ENCODE measurements around the gene CES2.

CES2 gene

DNA sequence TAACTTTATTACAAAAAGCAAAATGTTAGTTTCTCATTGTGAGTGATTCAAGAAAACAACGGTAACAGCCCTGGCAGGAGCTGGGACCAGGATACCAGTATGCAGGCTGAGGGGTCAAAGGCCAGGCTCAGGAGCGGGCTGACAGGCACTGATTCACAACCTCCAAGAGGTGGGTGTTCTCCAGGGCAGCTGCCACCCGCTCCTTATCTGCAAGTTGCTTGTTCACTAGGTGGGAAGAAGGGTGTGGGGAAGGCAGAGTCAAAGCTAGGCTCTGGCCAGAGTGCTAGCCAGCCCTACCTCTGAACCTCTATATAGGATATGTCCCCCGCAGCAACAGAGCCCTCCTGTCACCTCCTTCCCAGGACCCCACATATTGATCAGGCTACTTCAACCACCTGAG, 3.2 kb upstream of the CES2 start (continued):
- TF ChIP-seq, protein P1, sequence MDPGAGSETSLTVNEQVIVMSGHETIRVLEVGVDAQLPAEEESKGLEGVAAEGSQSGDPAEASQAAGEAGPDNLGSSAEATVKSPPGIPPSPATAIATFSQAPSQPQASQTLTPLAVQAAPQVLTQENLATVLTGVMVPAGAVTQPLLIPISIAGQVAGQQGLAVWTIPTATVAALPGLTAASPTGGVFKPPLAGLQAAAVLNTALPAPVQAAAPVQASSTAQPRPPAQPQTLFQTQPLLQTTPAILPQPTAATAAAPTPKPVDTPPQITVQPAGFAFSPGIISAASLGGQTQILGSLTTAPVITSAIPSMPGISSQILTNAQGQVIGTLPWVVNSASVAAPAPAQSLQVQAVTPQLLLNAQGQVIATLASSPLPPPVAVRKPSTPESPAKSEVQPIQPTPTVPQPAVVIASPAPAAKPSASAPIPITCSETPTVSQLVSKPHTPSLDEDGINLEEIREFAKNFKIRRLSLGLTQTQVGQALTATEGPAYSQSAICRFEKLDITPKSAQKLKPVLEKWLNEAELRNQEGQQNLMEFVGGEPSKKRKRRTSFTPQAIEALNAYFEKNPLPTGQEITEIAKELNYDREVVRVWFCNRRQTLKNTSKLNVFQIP (CRISPR knock-in tag; IDR thresholded peaks at IDR 0.05; ENCODE audit: borderline replicate concordance, low read depth), result no peak

DNA sequence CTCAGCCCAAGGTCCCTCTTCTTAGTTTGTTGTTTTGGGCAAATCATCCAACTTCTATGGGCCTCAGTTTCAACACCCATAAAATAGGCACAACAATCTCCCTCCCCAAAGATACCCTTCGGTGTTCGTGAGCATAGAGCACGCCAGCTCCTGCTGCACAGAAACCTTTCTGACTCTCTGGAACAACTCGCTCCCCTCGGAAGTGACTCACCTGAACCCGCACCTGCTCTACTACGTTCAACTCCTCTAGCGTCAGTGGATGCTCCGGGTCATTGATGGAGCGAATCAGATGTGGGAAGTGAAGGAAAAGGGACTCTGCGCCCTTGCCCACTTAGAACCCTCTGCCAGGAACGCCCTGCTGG, 1.6 kb upstream of the CES2 start:
- ATAC-seq, result no peak
- TF ChIP-seq, protein P2, sequence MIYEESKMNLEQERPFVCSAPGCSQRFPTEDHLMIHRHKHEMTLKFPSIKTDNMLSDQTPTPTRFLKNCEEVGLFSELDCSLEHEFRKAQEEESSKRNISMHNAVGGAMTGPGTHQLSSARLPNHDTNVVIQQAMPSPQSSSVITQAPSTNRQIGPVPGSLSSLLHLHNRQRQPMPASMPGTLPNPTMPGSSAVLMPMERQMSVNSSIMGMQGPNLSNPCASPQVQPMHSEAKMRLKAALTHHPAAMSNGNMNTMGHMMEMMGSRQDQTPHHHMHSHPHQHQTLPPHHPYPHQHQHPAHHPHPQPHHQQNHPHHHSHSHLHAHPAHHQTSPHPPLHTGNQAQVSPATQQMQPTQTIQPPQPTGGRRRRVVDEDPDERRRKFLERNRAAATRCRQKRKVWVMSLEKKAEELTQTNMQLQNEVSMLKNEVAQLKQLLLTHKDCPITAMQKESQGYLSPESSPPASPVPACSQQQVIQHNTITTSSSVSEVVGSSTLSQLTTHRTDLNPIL (CRISPR knock-in tag; IDR thresholded peaks at IDR 0.05; ENCODE audit: low read depth), result peak; percentile 41; the same call in 1 of the 2 replicates
- TF ChIP-seq PPARA (CRISPR knock-in tag; IDR thresholded peaks at IDR 0.05; ENCODE audit: borderline replicate concordance), result no peak

DNA sequence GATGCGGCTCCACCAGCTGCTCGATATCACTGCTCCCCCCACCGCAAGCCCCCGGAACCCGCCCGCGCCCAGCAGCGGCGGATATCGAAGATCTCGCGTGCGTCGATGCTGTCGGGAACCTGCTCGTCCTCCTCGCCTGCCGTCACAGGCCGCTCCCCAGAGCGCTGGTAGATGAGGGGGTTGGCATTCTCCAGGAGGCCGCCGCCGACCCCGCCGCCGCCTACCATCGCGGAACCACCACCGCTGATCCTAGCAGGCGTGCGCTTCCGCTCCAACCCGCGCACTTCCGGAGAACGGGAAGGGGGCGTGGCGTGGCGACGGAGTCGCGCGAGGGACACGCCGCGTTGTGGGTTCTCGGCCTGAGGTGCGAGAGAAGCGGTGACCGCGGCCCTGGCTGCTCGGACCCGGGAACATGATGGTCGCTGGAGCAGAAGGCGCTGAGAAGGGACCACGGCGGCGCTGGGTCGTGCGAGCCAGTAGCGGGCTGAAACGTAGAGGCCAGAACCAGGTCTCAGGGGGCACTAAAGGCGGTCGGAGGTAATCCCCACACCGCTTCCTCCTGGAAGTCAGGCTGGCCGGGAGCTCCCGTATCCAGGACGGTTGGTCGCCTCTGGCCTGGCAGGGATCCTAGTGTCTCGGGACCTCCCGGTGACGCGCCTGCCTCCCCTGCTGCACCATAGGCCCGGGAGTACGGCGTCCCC, 1.0 kb upstream of the CES2 start, which contains the start of gene CIAO2B:
CIAO2B (minus strand) TSS at position 265 of the 701 bp plus-strand sequence; CDS start at position 227, 38 bp downstream.
- no peak for TF ChIP-seq ZNF8 (CRISPR knock-in tag; IDR thresholded peaks at IDR 0.05)
- 0 out of 2 replicates have a peak, but pooled peaks have one; percentile 33 for TF ChIP-seq ESRRG (CRISPR knock-in tag; IDR thresholded peaks at IDR 0.05)
- no peak for TF ChIP-seq TOX (CRISPR knock-in tag; IDR thresholded peaks at IDR 0.05; ENCODE audit: borderline replicate concordance)
- peak; percentile 87 for ATAC-seq

DNA sequence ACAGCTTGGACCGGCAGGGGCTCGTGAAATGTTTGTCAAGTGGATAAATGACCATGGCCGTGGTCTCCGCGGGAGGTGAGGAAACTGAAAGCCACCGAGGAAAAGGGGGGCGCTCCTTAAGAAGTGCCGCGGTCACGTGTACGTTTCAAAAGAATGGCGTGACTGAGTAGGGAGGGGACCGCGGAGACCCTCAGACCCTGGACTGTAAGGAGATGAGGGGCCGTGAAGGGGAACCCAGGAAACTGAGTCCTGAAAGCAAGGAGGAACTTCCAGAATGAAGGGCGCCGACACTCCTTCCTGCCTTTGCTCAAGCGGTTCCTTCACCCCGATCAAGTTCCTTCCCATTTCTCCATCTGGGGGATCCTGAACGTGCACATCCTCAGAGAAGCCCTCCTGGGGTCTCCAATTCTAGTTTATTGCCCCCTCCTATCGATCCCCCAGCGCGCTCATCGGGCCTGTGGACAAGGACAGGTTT, 440 bp upstream of the CES2 start:
- ATAC-seq, result peak; percentile 25

DNA sequence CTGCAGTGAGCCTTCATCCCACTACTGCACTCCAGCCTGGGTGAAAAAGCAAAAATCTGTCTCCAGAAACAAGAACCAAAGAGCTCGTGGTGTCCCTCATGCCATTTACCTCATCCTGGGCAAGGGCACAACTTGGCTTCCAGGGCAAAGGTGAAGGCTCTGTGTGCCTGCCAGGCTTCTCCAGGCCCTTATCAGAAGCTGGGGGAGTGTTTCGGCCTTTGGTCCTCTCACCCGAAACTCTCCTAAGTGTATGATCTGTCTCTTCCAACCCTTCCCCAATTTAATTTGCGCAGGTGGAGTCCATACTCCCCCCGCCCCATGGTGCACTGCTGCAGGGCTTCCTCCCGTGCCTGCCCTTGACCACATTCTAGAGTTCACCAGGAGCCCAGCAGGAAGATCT, 1.1 kb downstream of the CES2 start:
- TF ChIP-seq BACH2 (CRISPR knock-in tag; IDR thresholded peaks at IDR 0.05; ENCODE audit: borderline replicate concordance), result no peak
- TF ChIP-seq GLIS3 (CRISPR knock-in tag; IDR thresholded peaks at IDR 0.05), result no peak
- TF ChIP-seq, protein P1 (CRISPR knock-in tag; IDR thresholded peaks at IDR 0.05; ENCODE audit: borderline replicate concordance, low read depth), result no peak
- TF ChIP-seq PPARA (CRISPR knock-in tag; IDR thresholded peaks at IDR 0.05; ENCODE audit: borderline replicate concordance), result no peak
- TF ChIP-seq ZNF70 (CRISPR knock-in tag; IDR thresholded peaks at IDR 0.05), result no peak
- no peak for TF ChIP-seq ZFP30 (CRISPR knock-in tag; IDR thresholded peaks at IDR 0.05)
- TF ChIP-seq CSDC2 (CRISPR knock-in tag; IDR thresholded peaks at IDR 0.05), result no peak
- no peak for TF ChIP-seq TCF4 (CRISPR knock-in tag; IDR thresholded peaks at IDR 0.05; ENCODE audit: borderline replicate concordance)
- TF ChIP-seq, protein P3, sequence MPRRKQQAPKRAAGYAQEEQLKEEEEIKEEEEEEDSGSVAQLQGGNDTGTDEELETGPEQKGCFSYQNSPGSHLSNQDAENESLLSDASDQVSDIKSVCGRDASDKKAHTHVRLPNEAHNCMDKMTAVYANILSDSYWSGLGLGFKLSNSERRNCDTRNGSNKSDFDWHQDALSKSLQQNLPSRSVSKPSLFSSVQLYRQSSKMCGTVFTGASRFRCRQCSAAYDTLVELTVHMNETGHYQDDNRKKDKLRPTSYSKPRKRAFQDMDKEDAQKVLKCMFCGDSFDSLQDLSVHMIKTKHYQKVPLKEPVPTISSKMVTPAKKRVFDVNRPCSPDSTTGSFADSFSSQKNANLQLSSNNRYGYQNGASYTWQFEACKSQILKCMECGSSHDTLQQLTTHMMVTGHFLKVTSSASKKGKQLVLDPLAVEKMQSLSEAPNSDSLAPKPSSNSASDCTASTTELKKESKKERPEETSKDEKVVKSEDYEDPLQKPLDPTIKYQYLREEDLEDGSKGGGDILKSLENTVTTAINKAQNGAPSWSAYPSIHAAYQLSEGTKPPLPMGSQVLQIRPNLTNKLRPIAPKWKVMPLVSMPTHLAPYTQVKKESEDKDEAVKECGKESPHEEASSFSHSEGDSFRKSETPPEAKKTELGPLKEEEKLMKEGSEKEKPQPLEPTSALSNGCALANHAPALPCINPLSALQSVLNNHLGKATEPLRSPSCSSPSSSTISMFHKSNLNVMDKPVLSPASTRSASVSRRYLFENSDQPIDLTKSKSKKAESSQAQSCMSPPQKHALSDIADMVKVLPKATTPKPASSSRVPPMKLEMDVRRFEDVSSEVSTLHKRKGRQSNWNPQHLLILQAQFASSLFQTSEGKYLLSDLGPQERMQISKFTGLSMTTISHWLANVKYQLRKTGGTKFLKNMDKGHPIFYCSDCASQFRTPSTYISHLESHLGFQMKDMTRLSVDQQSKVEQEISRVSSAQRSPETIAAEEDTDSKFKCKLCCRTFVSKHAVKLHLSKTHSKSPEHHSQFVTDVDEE (CRISPR knock-in tag; IDR thresholded peaks at IDR 0.05), result no peak
- no peak for TF ChIP-seq RARB (CRISPR knock-in tag; IDR thresholded peaks at IDR 0.05)
- no peak for TF ChIP-seq ZNF8 (CRISPR knock-in tag; IDR thresholded peaks at IDR 0.05)
- TF ChIP-seq ISL1 (CRISPR knock-in tag; IDR thresholded peaks at IDR 0.05), result no peak
- no peak for TF ChIP-seq TOX (CRISPR knock-in tag; IDR thresholded peaks at IDR 0.05; ENCODE audit: borderline replicate concordance)
- TF ChIP-seq, protein P4, sequence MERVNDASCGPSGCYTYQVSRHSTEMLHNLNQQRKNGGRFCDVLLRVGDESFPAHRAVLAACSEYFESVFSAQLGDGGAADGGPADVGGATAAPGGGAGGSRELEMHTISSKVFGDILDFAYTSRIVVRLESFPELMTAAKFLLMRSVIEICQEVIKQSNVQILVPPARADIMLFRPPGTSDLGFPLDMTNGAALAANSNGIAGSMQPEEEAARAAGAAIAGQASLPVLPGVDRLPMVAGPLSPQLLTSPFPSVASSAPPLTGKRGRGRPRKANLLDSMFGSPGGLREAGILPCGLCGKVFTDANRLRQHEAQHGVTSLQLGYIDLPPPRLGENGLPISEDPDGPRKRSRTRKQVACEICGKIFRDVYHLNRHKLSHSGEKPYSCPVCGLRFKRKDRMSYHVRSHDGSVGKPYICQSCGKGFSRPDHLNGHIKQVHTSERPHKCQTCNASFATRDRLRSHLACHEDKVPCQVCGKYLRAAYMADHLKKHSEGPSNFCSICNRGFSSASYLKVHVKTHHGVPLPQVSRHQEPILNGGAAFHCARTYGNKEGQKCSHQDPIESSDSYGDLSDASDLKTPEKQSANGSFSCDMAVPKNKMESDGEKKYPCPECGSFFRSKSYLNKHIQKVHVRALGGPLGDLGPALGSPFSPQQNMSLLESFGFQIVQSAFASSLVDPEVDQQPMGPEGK (CRISPR knock-in tag; IDR thresholded peaks at IDR 0.05; ENCODE audit: borderline replicate concordance), result no peak
- TF ChIP-seq ESRRG (CRISPR knock-in tag; IDR thresholded peaks at IDR 0.05), result no peak
- no peak for TF ChIP-seq ZFP3 (CRISPR knock-in tag; IDR thresholded peaks at IDR 0.05)
- no peak for TF ChIP-seq SNAI2 (CRISPR knock-in tag; IDR thresholded peaks at IDR 0.05)
- TF ChIP-seq OSR1 (CRISPR knock-in tag; IDR thresholded peaks at IDR 0.05), result no peak
- no peak for ATAC-seq

Measured in SK-N-SH treated with all-trans-retinoic acid at 6 μM for 48 hours (cell line).